IPS-18c (cell line): Measurements from ENCODE around the gene MAK.
A peak's percentile ranks its signal among the peaks of the same experiment; 100 is the strongest.
"Not testable (repeated sequence)": the region's sequence is repeated elsewhere in the genome, so short reads cannot be mapped to it uniquely, and the experiment has no call there.

Experiments
- H3K4me3 ChIP-seq: 2 replicates; pipeline ENCODE4 v1.7.0; 2013; ENCODE audit warnings: low read depth, mild to moderate bottlenecking, low read length, moderate library complexity; ENCODE audit not compliant: insufficient read depth
- H3K9me3 ChIP-seq: one replicate; pipeline ENCODE4 v1.6.1; 2013; ENCODE audit warnings: mild to moderate bottlenecking, low read length, moderate library complexity; ENCODE audit not compliant: control insufficient read depth, insufficient read depth

Gene MAK

GRCh38 chr6:10862361-10862760 lies 24.0 kb upstream of the MAK start:
- H3K9me3 ChIP-seq = no peaks in the 10 kb centered on the region
- H3K4me3 ChIP-seq = no peak overlapping the region

DNA sequence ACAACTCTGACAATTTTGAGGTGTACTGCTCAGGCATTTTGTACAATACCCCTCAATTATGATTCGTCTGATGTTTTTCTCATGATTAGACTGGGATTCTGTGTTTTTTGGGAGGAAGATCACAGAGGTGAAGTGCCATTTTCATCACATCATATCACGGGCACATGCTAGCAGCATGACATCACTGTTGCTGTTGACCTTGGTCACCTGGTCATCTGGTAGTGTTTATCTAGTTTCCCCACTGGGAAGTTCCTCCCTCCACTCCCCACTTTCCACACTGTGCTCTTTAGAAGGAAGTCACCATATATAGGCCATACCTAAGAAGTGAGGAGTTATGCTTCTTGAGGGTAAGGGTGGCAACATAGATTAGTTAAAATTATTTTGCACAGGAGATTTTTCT lies 22.7 kb upstream of the MAK start:
- Histone ChIP-seq H3K4me3 (no peak overlapping the region), H3K9me3 (no peaks in the 10 kb centered on the region)

GRCh38 chr6:10857259-10857658 lies 18.9 kb upstream of the MAK start:
- Histone ChIP-seq H3K9me3 (no peaks in the 10 kb centered on the region), H3K4me3 (no peak overlapping the region)

DNA sequence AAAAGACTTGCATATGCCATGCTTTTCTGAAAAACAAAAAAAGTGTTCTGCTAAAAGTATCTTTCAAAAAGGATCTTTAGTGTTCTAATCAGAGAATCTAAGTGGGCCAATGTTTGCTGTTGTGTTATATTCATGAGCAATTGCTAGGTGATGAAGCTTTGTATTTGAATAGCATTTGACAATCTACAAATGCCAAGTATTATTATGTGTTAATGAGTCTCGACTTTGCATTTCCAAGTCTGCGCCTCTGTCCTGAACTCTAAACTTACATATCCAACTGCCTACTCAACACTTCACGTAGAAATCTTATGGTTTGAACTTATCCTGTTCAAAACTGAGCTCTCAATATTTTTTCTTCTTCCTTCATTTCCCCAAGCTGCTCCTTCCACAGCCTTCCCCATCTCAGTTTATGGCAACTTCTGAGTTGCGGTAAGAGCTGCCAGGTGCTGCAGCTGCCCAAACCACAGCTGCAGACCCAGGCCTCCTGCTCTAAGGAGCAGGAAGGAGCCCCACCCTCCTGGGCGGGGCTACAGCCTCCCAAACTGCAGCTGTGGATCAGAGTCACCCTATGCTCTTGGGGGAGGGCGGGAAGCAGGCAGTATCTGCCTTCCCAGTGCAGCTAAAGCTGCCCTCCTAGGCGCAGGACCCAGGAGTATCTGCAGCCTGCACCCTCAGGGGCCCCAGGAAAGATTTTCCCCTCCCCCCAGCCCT lies 16.7 kb upstream of the MAK start:
- no peaks in the 10 kb centered on the region for H3K9me3 ChIP-seq
- no peak overlapping the region for H3K4me3 ChIP-seq

GRCh38 chr6:10853849-10854300 lies 15.5 kb upstream of the MAK start:
- H3K4me3 ChIP-seq = not testable (repeated sequence)

GRCh38 chr6:10852361-10852960 lies 14.1 kb upstream of the MAK start:
- H3K9me3 ChIP-seq = no peaks in the 10 kb centered on the region
- no peak overlapping the region for H3K4me3 ChIP-seq

More at GRCh38 chr6:10853849-10854300, 15.5 kb upstream of the MAK start:
- not testable (repeated sequence) for H3K9me3 ChIP-seq

- H3K9me3 ChIP-seq = no peaks in the 10 kb centered on the region
- H3K4me3 ChIP-seq = no peak overlapping the region
Observed at GRCh38 chr6:10850728-10851127, 12.4 kb upstream of the MAK start.

- no peak overlapping the region for H3K4me3 ChIP-seq
- H3K9me3 ChIP-seq = no peaks in the 10 kb centered on the region
Observed at GRCh38 chr6:10849901-10850300, 11.6 kb upstream of the MAK start.

DNA sequence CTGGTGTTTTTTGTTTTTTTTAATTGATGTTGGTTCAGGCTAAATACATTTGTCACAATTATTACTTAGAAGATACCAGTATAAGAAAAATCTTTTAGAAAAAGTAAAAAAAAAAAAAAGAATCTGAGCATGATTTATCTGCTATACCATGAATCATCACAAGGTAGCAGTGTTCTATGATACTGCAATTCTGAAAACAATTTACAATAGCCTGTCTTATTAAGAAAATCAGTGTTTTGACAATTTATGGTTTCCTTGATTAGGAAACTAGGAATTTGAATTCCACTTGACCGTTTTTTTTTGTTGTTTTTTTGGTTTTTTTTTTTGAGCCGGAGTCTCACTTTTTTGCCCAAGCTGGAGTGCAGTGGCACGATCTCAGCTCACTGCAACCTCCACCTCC lies 9.3 kb upstream of the MAK start:
- Histone ChIP-seq H3K9me3 (no peaks in the 10 kb centered on the region), H3K4me3 (no peak overlapping the region)

DNA sequence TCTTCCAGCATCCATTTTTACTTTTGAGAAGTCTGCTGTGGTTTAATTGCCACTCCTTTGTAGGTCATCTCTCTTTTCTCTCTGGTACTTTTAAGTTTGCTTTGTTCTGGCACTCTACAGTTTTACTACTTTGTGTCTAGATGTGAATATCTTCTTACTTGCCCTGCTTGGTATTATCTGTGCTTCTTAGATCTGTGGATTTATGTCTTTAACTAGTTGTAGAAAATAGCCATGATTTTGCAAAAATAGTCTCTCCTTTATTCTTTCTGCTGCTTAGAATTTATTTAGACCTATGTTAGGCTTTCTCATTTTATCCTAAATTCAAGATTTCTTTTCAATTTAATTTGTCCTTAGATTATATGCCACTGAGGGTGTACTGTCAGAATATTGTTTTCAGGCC lies 5.2 kb upstream of the MAK start:
- H3K9me3 ChIP-seq = no peaks in the 10 kb centered on the region
- H3K4me3 ChIP-seq = no peak overlapping the region

- Histone ChIP-seq H3K9me3 (no peaks in the 10 kb centered on the region), H3K4me3 (no peak overlapping the region; the same call in 1 of the 2 replicates)
Observed at GRCh38 chr6:10838794-10839333, 525 bp upstream of the MAK start.

DNA sequence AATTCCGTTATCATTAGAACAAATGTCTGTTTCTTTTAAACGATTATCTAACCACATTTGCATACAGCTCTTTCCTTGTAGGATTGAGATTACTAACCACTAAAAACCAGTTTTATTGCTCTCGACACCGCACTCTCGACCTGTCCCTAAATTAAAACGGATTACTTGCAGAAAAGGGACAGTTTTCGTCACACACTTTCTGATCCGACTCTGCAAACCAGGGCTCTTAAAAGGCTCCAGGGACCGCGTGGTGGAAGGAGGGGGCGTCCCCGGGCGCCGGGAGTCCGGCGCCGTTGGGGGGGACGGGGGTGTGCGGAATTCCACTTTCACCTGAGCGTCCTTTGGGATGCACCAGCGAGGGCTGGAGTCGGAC lies 731 bp downstream of the MAK start:
- Histone ChIP-seq H3K9me3 (no peaks in the 10 kb centered on the region), H3K4me3 (peak overlapping the region; percentile 74)

GRCh38 chr6:10837009-10837621 lies 1.2 kb downstream of the MAK start:
- peak overlapping the region; percentile 74 for H3K4me3 ChIP-seq
- H3K9me3 ChIP-seq = no peaks in the 10 kb centered on the region

DNA sequence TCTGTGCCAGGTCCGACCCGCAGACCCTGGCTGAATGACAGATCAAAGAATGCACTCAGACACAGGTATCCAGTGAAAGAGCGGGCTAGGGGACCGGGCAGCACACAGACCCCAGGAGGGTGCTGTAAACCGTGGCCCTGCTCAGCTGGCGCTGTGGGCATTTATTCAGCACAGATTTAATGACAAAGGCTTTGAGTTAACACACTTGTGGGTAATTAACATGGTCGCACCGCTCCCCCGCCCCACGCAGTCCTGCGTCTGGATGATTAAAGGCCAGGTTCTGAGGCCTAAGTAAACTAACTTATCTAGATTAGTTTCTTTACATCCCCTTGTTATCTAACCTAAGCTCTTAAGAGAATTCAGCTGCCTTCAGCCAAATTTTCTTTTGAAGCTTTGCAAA lies 3.5 kb downstream of the MAK start:
- H3K4me3 ChIP-seq = no peak overlapping the region

DNA sequence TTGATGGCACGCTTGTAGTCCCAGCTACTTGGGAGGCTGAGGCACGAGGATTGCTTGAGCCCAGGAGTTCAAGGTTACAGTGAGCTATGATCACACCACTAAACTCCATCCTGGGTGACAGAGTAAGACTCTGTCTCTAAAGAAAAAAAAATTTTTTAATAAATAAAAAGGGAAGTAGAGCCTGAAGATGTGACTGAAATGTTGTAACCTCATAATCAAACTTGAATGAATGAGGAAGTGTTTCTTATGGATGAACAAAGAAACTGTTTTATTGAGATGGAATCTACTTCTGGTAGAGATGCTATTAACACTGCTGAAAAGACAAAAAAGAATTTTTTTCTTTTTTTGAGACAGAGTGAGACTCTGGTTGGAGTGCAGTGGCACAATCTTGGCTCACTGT lies 6.7 kb downstream of the MAK start:
- Histone ChIP-seq H3K9me3 (no peaks in the 10 kb centered on the region), H3K4me3 (no peak overlapping the region)

More for the DNA sequence above, 3.5 kb downstream of the MAK start:
- H3K9me3 ChIP-seq = no peaks in the 10 kb centered on the region

DNA sequence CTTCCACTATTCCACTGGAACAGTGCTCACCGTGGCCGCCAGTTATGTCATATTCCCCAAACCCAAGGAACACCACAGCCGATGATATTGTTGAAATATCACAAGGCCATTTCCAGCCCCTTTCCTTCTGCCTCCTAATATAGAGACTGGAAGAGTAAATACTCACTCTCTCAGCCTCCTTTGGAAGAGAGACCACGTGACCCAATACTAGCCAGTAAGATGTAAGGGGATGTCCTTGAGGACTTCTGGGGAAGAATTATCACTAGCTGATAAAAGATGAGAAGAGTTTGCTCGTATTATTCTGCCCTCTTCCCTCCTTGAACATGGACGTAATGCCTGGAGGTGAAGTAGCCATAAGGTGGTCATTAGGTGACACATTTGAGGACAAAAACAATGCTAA lies 13.5 kb downstream of the MAK start:
- no peak overlapping the region for H3K4me3 ChIP-seq
- H3K9me3 ChIP-seq = no peaks in the 10 kb centered on the region

- Histone ChIP-seq H3K4me3 (no peak overlapping the region), H3K9me3 (no peaks in the 10 kb centered on the region)
Observed at GRCh38 chr6:10824297-10824696, 14.0 kb downstream of the MAK start.

DNA sequence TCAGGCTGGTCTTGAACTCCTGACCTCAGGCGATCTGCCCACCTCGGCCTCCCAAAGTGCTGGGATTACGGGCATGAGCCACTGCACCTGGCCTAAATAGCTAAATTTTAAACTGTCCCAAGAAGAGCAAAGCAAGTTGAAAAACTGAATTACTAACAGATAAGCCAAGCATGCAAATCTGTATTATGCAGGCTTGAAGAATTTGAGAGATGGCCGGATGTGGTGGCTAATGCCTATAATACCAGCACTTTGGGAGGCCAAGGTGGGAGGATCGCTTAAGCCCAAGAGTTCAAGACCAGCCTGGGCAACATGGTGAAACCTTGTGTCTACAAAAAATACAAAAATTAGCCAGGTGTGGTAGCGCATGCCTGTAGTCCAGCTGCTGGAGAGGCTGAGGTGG lies 24.2 kb downstream of the MAK start:
- not testable (repeated sequence) for H3K4me3 ChIP-seq, H3K9me3 ChIP-seq
